Colon (tissue), 2 donors: Measurements from ENCODE around the gene ETV7.

Source experiments
- FAIRE-seq: peaks from 2 replicates; lab custom pipeline; 2012; peaks lifted over from hg19 to GRCh38; lab: Jason Lieb, UNC
- donor health status: control.
- donor health status: control.

ETV7 gene

DNA sequence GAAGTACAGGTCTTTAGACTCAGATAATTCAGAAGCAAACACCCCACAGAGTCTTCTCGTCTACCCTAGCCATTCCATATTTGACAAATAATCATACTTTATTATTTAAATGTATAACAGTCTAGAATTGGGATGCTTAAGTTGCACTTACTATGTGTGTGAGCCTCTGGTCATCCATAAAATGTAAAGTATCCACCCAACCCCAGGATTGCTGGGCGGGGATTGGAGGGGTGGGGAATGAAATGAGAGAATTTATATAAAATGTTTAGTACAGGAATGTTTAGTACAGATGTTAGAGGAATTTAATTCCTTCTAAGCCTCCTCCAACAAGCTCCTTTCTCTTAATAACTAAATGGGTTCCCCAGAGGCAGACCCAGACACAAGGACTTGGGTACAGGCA is 67.6 kb downstream of the ETV7 start:
- FAIRE-seq: no peak

DNA sequence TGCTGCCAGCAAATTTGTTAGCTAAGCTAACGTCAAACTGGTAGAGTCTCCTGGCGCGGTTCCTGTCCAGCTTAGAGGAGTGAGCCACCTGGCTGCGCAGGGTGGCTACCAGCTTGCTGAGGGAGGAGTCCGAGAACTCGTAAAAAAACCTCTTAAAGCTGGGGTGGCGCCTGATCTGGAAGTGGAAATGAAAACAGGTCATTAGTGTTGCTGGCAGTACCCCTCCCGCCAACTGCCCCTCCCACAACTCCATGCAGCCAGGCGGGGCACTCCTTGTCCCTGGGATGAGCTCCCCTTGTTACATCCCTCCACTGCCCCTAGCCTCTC is 68.1 kb downstream of the ETV7 start:
- no peak for FAIRE-seq

DNA sequence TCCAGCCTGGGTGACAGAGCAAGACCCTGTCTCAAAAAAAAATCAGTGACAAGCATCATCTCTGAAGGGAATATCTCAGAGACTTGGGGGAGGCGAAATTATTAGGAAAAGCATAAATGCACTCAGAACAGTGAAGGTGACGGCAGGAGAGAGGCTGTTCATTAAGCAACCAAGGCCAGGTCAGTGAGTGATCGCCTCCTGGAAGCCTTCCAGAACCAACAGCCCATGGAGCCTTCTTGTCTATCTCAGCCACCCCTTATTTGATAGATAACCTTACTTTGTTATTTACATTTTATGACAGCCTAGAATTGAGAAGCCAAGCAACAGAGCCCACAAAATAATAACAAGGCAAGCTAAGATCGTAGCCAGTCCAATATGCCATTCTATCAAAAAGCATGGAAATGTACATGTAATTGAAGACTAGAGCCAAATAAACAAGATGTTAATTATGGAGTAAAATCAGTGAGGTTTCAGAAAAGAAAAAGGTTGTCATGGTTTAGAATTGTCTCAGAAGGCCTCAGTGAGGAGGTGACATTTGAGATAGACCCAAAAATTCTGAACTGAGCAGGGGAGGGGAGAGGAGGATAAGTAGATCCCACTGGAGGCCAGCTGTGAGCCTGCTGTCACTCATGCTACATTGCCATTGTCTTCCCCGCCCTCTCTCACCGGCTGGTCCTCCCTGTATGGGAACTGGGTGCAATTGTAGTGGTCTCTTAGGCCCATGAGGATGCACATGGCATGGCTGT is 68.6 kb downstream of the ETV7 start:
- no peak for FAIRE-seq

DNA sequence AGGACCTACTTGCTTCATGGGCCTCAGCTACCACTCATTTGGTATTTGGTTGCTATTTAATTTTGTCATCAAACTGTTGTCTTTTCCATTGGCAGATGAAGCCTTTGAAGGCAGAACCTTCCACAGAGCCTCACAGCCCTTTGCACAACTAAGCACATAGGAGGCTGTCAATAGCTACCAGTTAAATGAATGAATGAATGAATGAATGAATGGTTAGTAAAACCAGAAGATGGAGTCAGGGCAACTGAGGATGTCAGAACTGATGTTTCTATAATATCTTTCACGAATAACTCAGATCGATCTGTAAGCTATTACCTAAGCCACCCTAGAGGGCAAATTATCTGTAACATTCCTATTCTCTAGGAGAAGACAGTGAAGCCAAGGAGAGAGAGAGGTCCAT is 69.8 kb downstream of the ETV7 start:
- FAIRE-seq: no peak
